ENCODE results near the gene SLC2A4RG.

DNA sequence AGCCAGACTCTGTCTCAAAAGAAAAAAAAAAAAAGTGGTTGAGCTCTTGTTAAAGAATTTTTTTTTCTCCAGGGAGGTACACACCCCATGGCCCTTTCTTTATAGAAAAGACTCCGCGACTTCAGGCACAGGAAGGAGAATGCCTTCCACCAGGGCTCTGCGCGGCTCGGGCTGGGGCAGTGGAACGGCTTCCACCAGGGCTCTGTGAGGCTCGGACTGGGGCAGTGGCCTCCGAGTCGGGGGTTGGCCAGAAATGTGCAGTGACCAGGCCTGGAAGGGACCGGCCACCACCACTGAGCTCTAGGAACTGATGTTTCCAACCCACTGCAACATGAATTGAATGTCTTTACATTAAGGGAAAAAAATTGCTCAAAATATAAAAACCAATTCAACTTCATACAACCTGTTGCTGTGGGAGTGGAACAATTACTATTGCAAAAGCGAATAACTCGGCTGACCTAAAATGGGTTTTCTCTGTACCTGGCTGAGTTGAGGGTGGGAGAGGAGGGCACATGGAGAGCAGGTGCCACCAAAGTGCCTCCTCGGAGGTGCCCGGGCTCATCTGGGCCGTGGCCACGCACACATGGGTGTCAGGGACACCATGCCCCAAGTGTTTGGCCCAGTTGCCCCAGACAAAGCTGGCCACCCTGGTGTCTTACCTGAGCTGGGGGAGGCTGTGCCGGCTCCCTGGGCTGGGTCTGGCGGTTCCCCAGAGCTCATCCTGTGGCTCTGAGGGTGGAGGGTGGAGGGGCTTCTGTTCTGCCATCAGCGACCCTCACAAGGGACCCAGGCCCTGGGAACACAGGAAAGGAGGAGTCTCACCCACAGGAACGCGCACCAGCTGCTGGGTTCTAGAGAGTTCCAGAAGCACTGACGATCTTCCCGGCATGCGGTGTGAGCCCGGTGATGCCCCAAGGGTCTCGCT lies 29.3 kb downstream of the SLC2A4RG start:
- TF ChIP-seq, protein P1, sequence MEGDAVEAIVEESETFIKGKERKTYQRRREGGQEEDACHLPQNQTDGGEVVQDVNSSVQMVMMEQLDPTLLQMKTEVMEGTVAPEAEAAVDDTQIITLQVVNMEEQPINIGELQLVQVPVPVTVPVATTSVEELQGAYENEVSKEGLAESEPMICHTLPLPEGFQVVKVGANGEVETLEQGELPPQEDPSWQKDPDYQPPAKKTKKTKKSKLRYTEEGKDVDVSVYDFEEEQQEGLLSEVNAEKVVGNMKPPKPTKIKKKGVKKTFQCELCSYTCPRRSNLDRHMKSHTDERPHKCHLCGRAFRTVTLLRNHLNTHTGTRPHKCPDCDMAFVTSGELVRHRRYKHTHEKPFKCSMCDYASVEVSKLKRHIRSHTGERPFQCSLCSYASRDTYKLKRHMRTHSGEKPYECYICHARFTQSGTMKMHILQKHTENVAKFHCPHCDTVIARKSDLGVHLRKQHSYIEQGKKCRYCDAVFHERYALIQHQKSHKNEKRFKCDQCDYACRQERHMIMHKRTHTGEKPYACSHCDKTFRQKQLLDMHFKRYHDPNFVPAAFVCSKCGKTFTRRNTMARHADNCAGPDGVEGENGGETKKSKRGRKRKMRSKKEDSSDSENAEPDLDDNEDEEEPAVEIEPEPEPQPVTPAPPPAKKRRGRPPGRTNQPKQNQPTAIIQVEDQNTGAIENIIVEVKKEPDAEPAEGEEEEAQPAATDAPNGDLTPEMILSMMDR (IDR thresholded peaks at IDR 0.05), result no peak
- TF ChIP-seq EP300 (IDR thresholded peaks at IDR 0.05), result no peak
- TF ChIP-seq POLR2A (IDR thresholded peaks at IDR 0.05; ENCODE audit: low read depth), result no peak
